Omental fat pad (tissue), 4 donors: Measurements from ENCODE around the gene ASPDH. TPM values are rescaled to one million over a fixed set of nuclear protein-coding genes. Genes with fewer than 3 reads are reported as not detected.

Experiments
- ATAC-seq: fragments of 150-250 bp; one replicate; pipeline ENCODE4 v1.9.1; 2016; ENCODE audit warnings: mild to moderate bottlenecking, moderate library complexity; ENCODE audit not compliant: low FRiP score
- DNase-seq: peaks from one replicate; pipeline ENCODE4 v3.0.0-alpha.2; 2019; ENCODE audit warnings: low spot score
- CTCF ChIP-seq, 3 donors: fragments of 450-650 bp; IDR thresholded peaks; one replicate each; pipeline ENCODE4 v1.5.1; 2016 to 2017; ENCODE audit warnings: antibody characterized with exemption in 3 of 3, mild to moderate bottlenecking in 3 of 3, moderate library complexity in 2 of 3
- total RNA-seq, 4 donors: library from RNA; depleted of rRNA; stranded (reverse); fragments of >200 nt; gene quantifications; one replicate each; pipeline ENCODE4 v1.1.0, GENCODE V29; 2016

ASPDH gene
- total RNA-seq, 4 donors from 2014 or later, result not detected

GRCh38 chr19:50556282-50557008 is 42.7 kb upstream of the ASPDH start:
- ATAC-seq (no peak), DNase-seq (peak; percentile 73)
- peak in 1 of 3 donors; percentile 9 for TF ChIP-seq CTCF (IDR thresholded peaks at IDR 0.05)

DNA sequence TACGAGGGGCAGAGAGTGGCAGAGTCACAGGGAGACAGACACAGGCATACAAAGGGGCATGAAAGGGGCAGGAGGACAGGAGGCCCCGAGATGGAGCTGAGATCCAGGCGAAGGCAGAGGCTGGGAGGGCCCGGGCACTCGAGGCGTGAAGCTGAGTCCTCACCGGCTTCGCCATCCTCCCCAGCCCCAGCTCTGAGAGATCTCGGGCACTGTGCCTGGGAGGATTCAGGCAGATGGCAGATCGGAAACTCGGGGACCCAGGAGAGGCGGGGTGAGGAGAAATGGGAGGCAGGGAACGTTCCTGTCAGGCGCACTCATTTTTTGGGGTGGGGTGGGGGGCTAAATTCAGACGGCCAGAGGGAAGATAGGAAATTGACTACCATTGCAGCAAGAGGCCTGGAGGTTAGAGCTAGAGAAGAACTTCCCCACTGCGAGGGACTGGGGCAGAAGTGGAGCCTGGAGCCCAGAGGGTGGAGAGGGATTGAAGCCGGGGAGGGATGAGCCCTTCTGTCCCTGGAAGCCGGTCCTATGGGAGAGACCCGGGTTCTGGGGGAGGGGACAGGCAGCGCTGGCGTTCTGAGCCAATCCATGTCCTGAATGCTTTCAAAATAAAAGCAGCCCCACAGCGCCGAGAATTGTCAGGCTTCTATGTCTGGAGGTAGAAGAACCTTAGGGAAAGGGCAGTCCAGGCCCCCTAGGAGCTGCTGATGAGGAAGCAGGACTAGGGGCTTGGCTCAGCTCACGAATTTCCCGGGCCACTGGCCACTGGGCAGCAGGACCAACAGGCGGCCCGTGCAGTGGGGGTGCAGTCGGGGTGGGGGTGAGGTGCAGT is 42.0 kb upstream of the ASPDH start:
- no peak for TF ChIP-seq CTCF (IDR thresholded peaks at IDR 0.05)
- DNase-seq (no peak), ATAC-seq (no peak)

DNA sequence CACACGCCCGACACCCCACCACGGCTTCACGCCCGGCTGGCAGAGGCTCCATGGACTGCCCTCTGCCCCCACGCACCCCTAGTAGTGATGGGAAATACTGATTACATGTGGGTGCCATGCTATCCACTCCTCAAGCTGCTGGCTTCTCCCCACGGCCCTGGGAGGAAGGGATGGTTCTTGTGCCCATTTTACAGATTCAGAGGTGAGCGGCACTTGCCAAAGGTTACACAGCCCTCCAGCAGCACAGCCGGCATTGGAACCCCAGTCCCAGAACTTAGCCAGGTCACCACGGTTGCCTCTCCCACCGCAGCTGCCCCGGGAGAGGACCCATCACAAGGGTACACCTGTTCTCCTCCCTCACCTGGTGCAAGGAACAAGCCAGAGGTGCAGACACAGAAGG is 41.3 kb upstream of the ASPDH start:
- ATAC-seq (no peak), DNase-seq (no peak)
- TF ChIP-seq CTCF (IDR thresholded peaks at IDR 0.05), result no peak

DNA sequence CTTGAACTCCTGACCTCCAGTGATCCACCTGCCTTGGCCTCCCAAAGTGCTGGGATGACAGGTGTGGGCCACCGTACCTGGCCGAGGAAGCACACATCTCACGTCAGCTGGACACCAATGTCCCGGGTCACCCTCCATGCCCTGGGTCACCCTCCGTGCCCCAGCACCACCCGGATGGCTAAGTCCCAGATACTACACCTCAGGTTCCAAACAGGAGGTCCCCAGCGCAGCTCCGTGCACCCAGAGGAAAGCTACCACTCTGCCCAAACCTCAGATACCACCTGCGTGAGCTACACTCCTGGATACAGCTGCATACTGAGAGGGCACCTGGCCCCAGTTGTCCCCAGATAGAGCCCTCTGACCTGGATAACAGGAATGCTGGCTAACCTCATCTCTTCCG is 40.5 kb upstream of the ASPDH start:
- DNase-seq (no peak), ATAC-seq (no peak)
- no peak for TF ChIP-seq CTCF (IDR thresholded peaks at IDR 0.05)

DNA sequence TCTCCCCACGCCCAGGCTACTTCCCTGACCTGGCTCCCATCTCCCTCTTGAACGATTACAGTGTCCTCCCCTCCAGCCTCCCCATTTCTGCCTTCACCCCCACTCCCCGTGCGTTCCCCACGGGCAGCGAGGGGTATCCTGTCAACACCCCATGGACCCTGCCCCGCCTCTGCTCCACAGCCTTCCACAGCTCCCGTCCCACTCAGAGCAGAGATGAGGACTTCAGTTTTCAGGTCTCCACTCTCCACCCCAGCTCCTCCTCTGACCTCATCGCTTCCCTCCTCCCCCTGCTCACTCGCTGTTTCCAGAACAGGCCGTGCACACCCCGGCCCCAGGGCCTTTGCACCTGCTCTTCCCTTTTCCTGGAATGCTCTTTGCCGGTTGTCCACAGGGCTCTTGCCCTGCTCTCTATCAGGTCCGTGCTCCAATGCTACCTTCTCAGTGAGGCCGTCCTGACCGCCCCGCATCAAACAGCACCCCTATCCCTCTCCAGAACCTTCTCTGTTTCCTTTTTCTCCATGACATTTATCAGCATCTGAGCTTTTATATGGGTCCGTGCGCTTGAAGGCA is 39.5 kb upstream of the ASPDH start:
- TF ChIP-seq CTCF (IDR thresholded peaks at IDR 0.05), result no peak
- no peak for ATAC-seq
- DNase-seq, result no peak

- no peak for ATAC-seq
- DNase-seq, result no peak
- TF ChIP-seq CTCF (IDR thresholded peaks at IDR 0.05), result no peak
Observed at GRCh38 chr19:50552540-50552939, 38.8 kb upstream of the ASPDH start.
